Retinal pigment epithelial cell (primary cell): ENCODE data around the gene TRRAP.
A peak's percentile ranks its signal among the peaks of the same experiment; 100 is the strongest.

ENCODE experiments used
- DNase-seq: peaks from one replicate; pipeline ENCODE4 v3.0.0-alpha.2; 2010; ENCODE audit warnings: low read depth
- H3K4me3 ChIP-seq: 2 replicates; pipeline ENCODE4 v1.5.1; 2011; ENCODE audit warnings: mild to moderate bottlenecking, low read length, control low read depth, moderate library complexity
- CTCF ChIP-seq: conservative IDR thresholded peaks from 2 replicates; pipeline ENCODE4 v1.5.1; 2011; ENCODE audit warnings: low read depth, low read length, control low read depth, inconsistent platforms

TRRAP gene

GRCh38 chr7:98878365-98879197 lies at the start of gene TRRAP:
Gene TRRAP (plus strand): TSS chr7:98878532. CDS start chr7:98881151, 2,619 bp downstream.
- peak within 1 kb of the TSS; percentile 88 for H3K4me3 ChIP-seq
- DNase-seq, result no peak
- TF ChIP-seq CTCF, result peak; percentile 58

GRCh38 chr7:98830972-98831548 lies 47.3 kb upstream of the TRRAP start:
- H3K4me3 ChIP-seq, result no peak overlapping the region
- TF ChIP-seq CTCF, result no peak
- no peak for DNase-seq

GRCh38 chr7:98831641-98832221 lies 46.6 kb upstream of the TRRAP start:
- DNase-seq, result no peak
- no peak overlapping the region for H3K4me3 ChIP-seq
- peak; percentile 71 for TF ChIP-seq CTCF

- no peak for TF ChIP-seq CTCF
- DNase-seq, result no peak
- no peak overlapping the region for H3K4me3 ChIP-seq
These were observed 45.3 kb upstream of the TRRAP start for GRCh38 chr7:98833022-98833421.

- DNase-seq, result no peak
- no peak for TF ChIP-seq CTCF
These were observed 43.4 kb upstream of the TRRAP start for GRCh38 chr7:98834949-98835348.

GRCh38 chr7:98836811-98837629 lies 41.3 kb upstream of the TRRAP start:
- peak; percentile 93 for TF ChIP-seq CTCF
- H3K4me3 ChIP-seq, result no peak overlapping the region
- no peak for DNase-seq

More at GRCh38 chr7:98834949-98835348, 43.4 kb upstream of the TRRAP start:
- no peak overlapping the region for H3K4me3 ChIP-seq
